ENCODE measurements around the gene SELENOF. TPM values are rescaled to one million over a fixed set of nuclear protein-coding genes. Genes with fewer than 3 reads are reported as not detected.
"Not testable (repeated sequence)": the region's sequence is repeated elsewhere in the genome, so short reads cannot be mapped to it uniquely, and the experiment has no call there.

SELENOF gene
- total RNA-seq, 1 donor from 2014 or later, result 148 TPM

GRCh38 chr1:86868477-86868876, 45.4 kb downstream of the SELENOF start:
- DNase-seq (ENCODE audit: extremely low spot score, unreplicated experiment), result no peak
- TF ChIP-seq, protein P1, sequence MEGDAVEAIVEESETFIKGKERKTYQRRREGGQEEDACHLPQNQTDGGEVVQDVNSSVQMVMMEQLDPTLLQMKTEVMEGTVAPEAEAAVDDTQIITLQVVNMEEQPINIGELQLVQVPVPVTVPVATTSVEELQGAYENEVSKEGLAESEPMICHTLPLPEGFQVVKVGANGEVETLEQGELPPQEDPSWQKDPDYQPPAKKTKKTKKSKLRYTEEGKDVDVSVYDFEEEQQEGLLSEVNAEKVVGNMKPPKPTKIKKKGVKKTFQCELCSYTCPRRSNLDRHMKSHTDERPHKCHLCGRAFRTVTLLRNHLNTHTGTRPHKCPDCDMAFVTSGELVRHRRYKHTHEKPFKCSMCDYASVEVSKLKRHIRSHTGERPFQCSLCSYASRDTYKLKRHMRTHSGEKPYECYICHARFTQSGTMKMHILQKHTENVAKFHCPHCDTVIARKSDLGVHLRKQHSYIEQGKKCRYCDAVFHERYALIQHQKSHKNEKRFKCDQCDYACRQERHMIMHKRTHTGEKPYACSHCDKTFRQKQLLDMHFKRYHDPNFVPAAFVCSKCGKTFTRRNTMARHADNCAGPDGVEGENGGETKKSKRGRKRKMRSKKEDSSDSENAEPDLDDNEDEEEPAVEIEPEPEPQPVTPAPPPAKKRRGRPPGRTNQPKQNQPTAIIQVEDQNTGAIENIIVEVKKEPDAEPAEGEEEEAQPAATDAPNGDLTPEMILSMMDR (conservative IDR thresholded peaks at IDR 0.05), result no peak
- H3K36me3 Mint-ChIP-seq, result peaks cover 10% of the 10 kb centered on the region
- H3K4me1 Mint-ChIP-seq (ENCODE audit: unreplicated experiment), result no peaks in the 10 kb centered on the region
- no peaks in the 10 kb centered on the region for H3K9me3 Mint-ChIP-seq
- no peak overlapping the region for H3K27ac Mint-ChIP-seq
- H3K4me3 Mint-ChIP-seq, result no peak overlapping the region
- H3K27me3 Mint-ChIP-seq, result no peaks in the 10 kb centered on the region

GRCh38 chr1:86867278-86867677, 46.6 kb downstream of the SELENOF start:
- H3K27ac Mint-ChIP-seq; H3K9me3 Mint-ChIP-seq; H3K4me3 Mint-ChIP-seq; H3K4me1 Mint-ChIP-seq (ENCODE audit: unreplicated experiment); DNase-seq (ENCODE audit: extremely low spot score, unreplicated experiment); H3K36me3 Mint-ChIP-seq; H3K27me3 Mint-ChIP-seq: not testable (repeated sequence)

GRCh38 chr1:86866665-86867064, 47.3 kb downstream of the SELENOF start:
- Mint-ChIP-seq H3K36me3 (peaks cover 10% of the 10 kb centered on the region), H3K27me3 (no peaks in the 10 kb centered on the region), H3K4me3 (no peak overlapping the region), H3K27ac (no peak overlapping the region), H3K4me1 (ENCODE audit: unreplicated experiment) (no peaks in the 10 kb centered on the region), H3K9me3 (no peaks in the 10 kb centered on the region)
- TF ChIP-seq, protein P1 (conservative IDR thresholded peaks at IDR 0.05), result no peak
- DNase-seq (ENCODE audit: extremely low spot score, unreplicated experiment), result no peak

DNA sequence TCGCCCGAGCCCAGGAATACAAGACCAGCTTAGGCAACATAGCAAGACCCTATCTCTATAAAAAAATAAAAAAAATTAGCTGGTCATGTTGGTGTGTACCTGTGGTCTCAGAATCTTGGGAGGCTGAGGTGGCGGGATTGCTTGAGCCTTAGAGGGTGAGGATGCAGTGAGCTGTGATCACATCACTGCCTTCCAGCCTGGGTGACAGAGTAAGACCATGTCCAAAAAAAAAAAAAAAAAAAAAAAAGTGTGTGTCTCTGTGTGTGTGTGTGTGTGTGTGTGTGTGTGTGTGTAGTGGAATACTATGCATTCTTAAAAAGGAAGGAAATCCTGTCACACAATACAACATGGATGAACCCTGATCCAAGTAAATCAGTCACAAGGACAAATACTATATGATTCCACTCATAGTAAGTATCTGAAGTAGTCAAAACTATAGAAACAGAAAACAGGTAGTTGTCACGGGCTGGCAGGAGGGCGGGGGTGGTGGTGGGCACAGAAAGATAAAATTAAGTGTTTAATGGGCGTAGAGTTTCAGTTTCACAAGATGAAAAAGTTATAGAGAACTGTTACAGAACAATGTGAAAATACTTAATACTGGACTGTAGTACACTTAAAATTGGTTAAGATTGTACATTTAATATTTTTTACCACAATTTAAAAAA, 47.8 kb downstream of the SELENOF start:
- Mint-ChIP-seq H3K4me3 (no peak overlapping the region), H3K27ac (no peak overlapping the region), H3K27me3 (no peaks in the 10 kb centered on the region), H3K4me1 (ENCODE audit: unreplicated experiment) (no peaks in the 10 kb centered on the region), H3K36me3 (peaks cover 14% of the 10 kb centered on the region), H3K9me3 (no peaks in the 10 kb centered on the region)
- no peak for DNase-seq (ENCODE audit: extremely low spot score, unreplicated experiment)
- TF ChIP-seq, protein P1 (conservative IDR thresholded peaks at IDR 0.05), result no peak

GRCh38 chr1:86862920-86863319, 51.0 kb downstream of the SELENOF start:
- no peak overlapping the region for H3K4me3 Mint-ChIP-seq
- peaks cover 15% of the 10 kb centered on the region for H3K36me3 Mint-ChIP-seq
- no peak overlapping the region for H3K27ac Mint-ChIP-seq
- TF ChIP-seq, protein P1 (conservative IDR thresholded peaks at IDR 0.05), result no peak
- H3K4me1 Mint-ChIP-seq (ENCODE audit: unreplicated experiment), result no peaks in the 10 kb centered on the region
- no peaks in the 10 kb centered on the region for H3K9me3 Mint-ChIP-seq
- no peaks in the 10 kb centered on the region for H3K27me3 Mint-ChIP-seq
- no peak for DNase-seq (ENCODE audit: extremely low spot score, unreplicated experiment)

DNA sequence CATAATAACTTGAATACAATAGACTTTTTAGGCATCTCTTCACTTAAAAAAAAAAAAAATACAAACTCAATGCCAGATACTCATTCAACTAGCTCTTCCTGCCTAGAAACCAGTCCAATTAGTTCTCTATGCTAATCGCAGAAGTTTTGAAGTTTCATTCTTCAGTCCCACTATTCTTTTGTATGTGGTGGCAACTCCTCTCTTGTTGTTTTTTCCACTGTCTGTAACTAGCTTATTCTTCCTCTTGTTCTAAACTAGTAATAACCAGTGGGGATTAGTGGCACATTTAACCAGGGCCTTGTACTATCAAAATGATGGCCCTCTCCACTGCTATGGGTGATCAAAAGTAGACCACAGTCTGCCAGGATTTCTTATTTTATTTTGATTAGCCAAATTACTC, 52.5 kb downstream of the SELENOF start:
- Mint-ChIP-seq H3K27ac (no peak overlapping the region), H3K27me3 (no peaks in the 10 kb centered on the region), H3K36me3 (peaks cover 15% of the 10 kb centered on the region), H3K4me3 (no peak overlapping the region), H3K9me3 (no peaks in the 10 kb centered on the region), H3K4me1 (ENCODE audit: unreplicated experiment) (no peaks in the 10 kb centered on the region)
- TF ChIP-seq, protein P1 (conservative IDR thresholded peaks at IDR 0.05), result no peak
- DNase-seq (ENCODE audit: extremely low spot score, unreplicated experiment), result no peak

Data from type B pancreatic cell (in vitro differentiated cells).